Mesothelial cell of epicardium (in vitro differentiated cells): Measurements from ENCODE around the gene HSPA12A. TPM values are rescaled to one million over a fixed set of nuclear protein-coding genes. Genes with fewer than 3 reads are reported as not detected.

Experiments used
- DNase-seq, 2 experiments: peaks; one replicate each; pipeline ENCODE4 v3.0.0; 2021; ENCODE audit warnings: low spot score in 2 of 2; ENCODE audit not compliant: unreplicated experiment in 2 of 2
- H3K27ac Mint-ChIP-seq: 2 replicates; pipeline ENCODE4 v1.8.0; 2021; ENCODE audit warnings: mixed read lengths
- H3K27me3 Mint-ChIP-seq: 2 replicates; pipeline ENCODE4 v1.8.0; 2021; ENCODE audit warnings: low read depth, mixed read lengths
- H3K36me3 Mint-ChIP-seq: 2 replicates; pipeline ENCODE4 v1.8.0; 2021; ENCODE audit warnings: mixed read lengths
- H3K4me1 Mint-ChIP-seq: 2 replicates; pipeline ENCODE4 v1.8.0; 2021; ENCODE audit warnings: mixed read lengths
- H3K4me3 Mint-ChIP-seq: 2 replicates; pipeline ENCODE4 v1.8.0; 2021; ENCODE audit warnings: mild to moderate bottlenecking, moderate library complexity, mixed read lengths
- H3K9me3 Mint-ChIP-seq: 2 replicates; pipeline ENCODE4 v1.8.0; 2021; ENCODE audit warnings: mixed read lengths
- CTCF ChIP-seq: fragments of 200-600 bp; sonication (generic); IDR thresholded peaks from one replicate; pipeline ENCODE4 v1.5.0; 2021; ENCODE audit warnings: antibody characterized with exemption; ENCODE audit not compliant: unreplicated experiment
- total RNA-seq: library from RNA; stranded (reverse); gene quantifications from 3 replicates; pipeline ENCODE4 v1.2.1, GENCODE V29; 2021

HSPA12A gene
- total RNA-seq, 1 donor from 2014 or later: 11.8 TPM

- Mint-ChIP-seq H3K4me3 (no peak overlapping the region), H3K9me3 (no peaks in the 10 kb centered on the region), H3K27me3 (peaks cover 38% of the 10 kb centered on the region), H3K36me3 (no peaks in the 10 kb centered on the region), H3K4me1 (no peaks in the 10 kb centered on the region), H3K27ac (no peak overlapping the region)
- DNase-seq: no peak
- no peak for TF ChIP-seq CTCF
Measured at GRCh38 chr10:116621476-116621875, 120.9 kb downstream of the HSPA12A start.

Other genes starting within 250 kb of the HSPA12A start
- gene PNLIP, start 196.6 kb downstream of the HSPA12A start, total RNA-seq: not detected in 3 replicates
- gene PNLIPRP1, start 151.6 kb downstream of the HSPA12A start, total RNA-seq: not detected in 3 replicates
- gene PNLIPRP2, start 121.6 kb downstream of the HSPA12A start, total RNA-seq: not detected in 3 replicates
- 0.97 to 2.6 TPM (median 1.9 TPM) in 3 replicates for gene ENO4, start 106.9 kb upstream of the HSPA12A start, total RNA-seq